Measurements from ENCODE around the gene NRP1. TPM values are rescaled to one million over a fixed set of nuclear protein-coding genes. Genes with fewer than 3 reads are reported as not detected.

Gene NRP1
- total RNA-seq, 1 donor from 2014 or later = 486 TPM

GRCh38 chr10:33298893-33299292, 35.6 kb downstream of the NRP1 start:
- Mint-ChIP-seq H3K9me3 (ENCODE audit: unreplicated experiment) (no peaks in the 10 kb centered on the region), H3K4me3 (ENCODE audit: unreplicated experiment) (no peak overlapping the region), H3K27me3 (ENCODE audit: unreplicated experiment) (peaks cover 6% of the 10 kb centered on the region), H3K27ac (ENCODE audit: unreplicated experiment) (no peak overlapping the region), H3K4me1 (ENCODE audit: unreplicated experiment) (peaks cover 74% of the 10 kb centered on the region), H3K36me3 (ENCODE audit: low read depth, unreplicated experiment) (peaks cover 75% of the 10 kb centered on the region)
- DNase-seq (ENCODE audit: low spot score) = no peak
- no peak for TF ChIP-seq CTCF (IDR thresholded peaks at IDR 0.05; ENCODE audit: unreplicated experiment)

GRCh38 chr10:33298110-33298509, 36.4 kb downstream of the NRP1 start:
- no peak for TF ChIP-seq CTCF (IDR thresholded peaks at IDR 0.05; ENCODE audit: unreplicated experiment)
- peaks cover 6% of the 10 kb centered on the region for H3K27me3 Mint-ChIP-seq (ENCODE audit: unreplicated experiment)
- peaks cover 75% of the 10 kb centered on the region for H3K36me3 Mint-ChIP-seq (ENCODE audit: low read depth, unreplicated experiment)
- H3K9me3 Mint-ChIP-seq (ENCODE audit: unreplicated experiment) = no peaks in the 10 kb centered on the region
- no peak for DNase-seq (ENCODE audit: low spot score)
- no peak overlapping the region for H3K4me3 Mint-ChIP-seq (ENCODE audit: unreplicated experiment)
- peak overlapping the region; percentile 27 for H3K27ac Mint-ChIP-seq (ENCODE audit: unreplicated experiment)
- H3K4me1 Mint-ChIP-seq (ENCODE audit: unreplicated experiment) = peaks cover 73% of the 10 kb centered on the region

GRCh38 chr10:33295851-33296250, 38.6 kb downstream of the NRP1 start:
- H3K27me3 Mint-ChIP-seq (ENCODE audit: unreplicated experiment) = peaks cover 5% of the 10 kb centered on the region
- H3K36me3 Mint-ChIP-seq (ENCODE audit: low read depth, unreplicated experiment) = peaks cover 80% of the 10 kb centered on the region
- peaks cover 63% of the 10 kb centered on the region for H3K4me1 Mint-ChIP-seq (ENCODE audit: unreplicated experiment)

GRCh38 chr10:33293531-33294170, 40.8 kb downstream of the NRP1 start:
- no peak for DNase-seq (ENCODE audit: low spot score)
- Mint-ChIP-seq H3K9me3 (ENCODE audit: unreplicated experiment) (no peaks in the 10 kb centered on the region), H3K27me3 (ENCODE audit: unreplicated experiment) (peaks cover 7% of the 10 kb centered on the region), H3K36me3 (ENCODE audit: low read depth, unreplicated experiment) (peaks cover 79% of the 10 kb centered on the region), H3K4me3 (ENCODE audit: unreplicated experiment) (peak overlapping the region; percentile 11), H3K27ac (ENCODE audit: unreplicated experiment) (peak overlapping the region; percentile 68), H3K4me1 (ENCODE audit: unreplicated experiment) (peaks cover 62% of the 10 kb centered on the region)
- no peak for TF ChIP-seq CTCF (IDR thresholded peaks at IDR 0.05; ENCODE audit: unreplicated experiment)

More at GRCh38 chr10:33295851-33296250, 38.6 kb downstream of the NRP1 start:
- no peak for DNase-seq (ENCODE audit: low spot score)
- no peak for TF ChIP-seq CTCF (IDR thresholded peaks at IDR 0.05; ENCODE audit: unreplicated experiment)
- Mint-ChIP-seq H3K9me3 (ENCODE audit: unreplicated experiment) (no peaks in the 10 kb centered on the region), H3K4me3 (ENCODE audit: unreplicated experiment) (no peak overlapping the region), H3K27ac (ENCODE audit: unreplicated experiment) (no peak overlapping the region)

GRCh38 chr10:33293076-33293475, 41.4 kb downstream of the NRP1 start:
- peaks cover 62% of the 10 kb centered on the region for H3K4me1 Mint-ChIP-seq (ENCODE audit: unreplicated experiment)
- H3K36me3 Mint-ChIP-seq (ENCODE audit: low read depth, unreplicated experiment) = peaks cover 79% of the 10 kb centered on the region
- no peaks in the 10 kb centered on the region for H3K9me3 Mint-ChIP-seq (ENCODE audit: unreplicated experiment)
- no peak overlapping the region for H3K4me3 Mint-ChIP-seq (ENCODE audit: unreplicated experiment)
- DNase-seq (ENCODE audit: low spot score) = no peak
- no peak overlapping the region for H3K27ac Mint-ChIP-seq (ENCODE audit: unreplicated experiment)
- TF ChIP-seq CTCF (IDR thresholded peaks at IDR 0.05; ENCODE audit: unreplicated experiment) = no peak
- H3K27me3 Mint-ChIP-seq (ENCODE audit: unreplicated experiment) = peaks cover 3% of the 10 kb centered on the region
